Neuronal stem cell (in vitro differentiated cells): ENCODE measurements around the gene TCF7.

ENCODE experiments used
- DNase-seq: peaks from one replicate; pipeline ENCODE4 v3.0.0-alpha.2; 2013; ENCODE audit warnings: low spot score
- H2AFZ ChIP-seq: one replicate; pipeline ENCODE4 v1.6.1; 2013; ENCODE audit warnings: mild to moderate bottlenecking, low read length, inconsistent platforms
- H2AK5ac ChIP-seq: 2 replicates; pipeline ENCODE4 v1.6.1; 2013; ENCODE audit warnings: low read depth, mild to moderate bottlenecking, inconsistent platforms, low read length, moderate library complexity, mixed read lengths
- H2BK120ac ChIP-seq: 2 replicates; pipeline ENCODE4 v1.6.1; 2013; ENCODE audit warnings: low read depth, mild to moderate bottlenecking, inconsistent platforms, low read length, moderate library complexity, mixed read lengths
- H2BK12ac ChIP-seq: one replicate; pipeline ENCODE4 v1.6.1; 2013; ENCODE audit warnings: low read length, inconsistent platforms
- H2BK15ac ChIP-seq: 2 replicates; pipeline ENCODE4 v1.6.1; 2013; ENCODE audit warnings: mild to moderate bottlenecking, low read length, inconsistent platforms, mixed read lengths
- H2BK5ac ChIP-seq: one replicate; pipeline ENCODE4 v1.6.1; 2013; ENCODE audit warnings: inconsistent platforms, mild to moderate bottlenecking, low read length, moderate library complexity
- H3K14ac ChIP-seq: one replicate; pipeline ENCODE4 v1.6.1; 2013; ENCODE audit warnings: low read length, inconsistent platforms
- H3K18ac ChIP-seq: 2 replicates; pipeline ENCODE4 v1.6.1; 2013; ENCODE audit warnings: low read length, inconsistent platforms
- H3K23ac ChIP-seq: 2 replicates; pipeline ENCODE4 v1.6.1; 2013; ENCODE audit warnings: low read depth, mild to moderate bottlenecking, mixed read lengths, low read length, inconsistent platforms; ENCODE audit not compliant: poor library complexity
- H3K27ac ChIP-seq: replicated peaks from 3 replicates; pipeline ENCODE4 v1.5.1; 2013; ENCODE audit warnings: low read length, inconsistent platforms
- H3K27me3 ChIP-seq, 3 experiments: 2 replicates each; pipeline ENCODE4 v1.6.1; 2013; ENCODE audit warnings: low read length in 3 of 3, mild to moderate bottlenecking in 2 of 3, inconsistent platforms in 1 of 3, low read depth in 1 of 3, mixed read lengths in 1 of 3, moderate library complexity in 1 of 3; ENCODE audit not compliant: control insufficient read depth in 3 of 3, insufficient read depth in 3 of 3
- H3K36me3 ChIP-seq, 2 donors: replicated peaks in 1 of 2; 2 replicates each; pipeline ENCODE4 v1.6.1; 2013; ENCODE audit warnings: low read length in 2 of 2; ENCODE audit not compliant: control insufficient read depth in 2 of 2, insufficient read depth in 2 of 2
- H3K4ac ChIP-seq: 2 replicates; pipeline ENCODE4 v1.6.1; 2013; ENCODE audit warnings: inconsistent platforms, mild to moderate bottlenecking, low read length, moderate library complexity
- H3K4me1 ChIP-seq, 2 donors: 1 replicate in 1 of 2; 2 replicates in 1 of 2; pipeline ENCODE4 v1.6.1; 2013; ENCODE audit warnings: low read length in 2 of 2, low read depth in 1 of 2; ENCODE audit not compliant: control insufficient read depth in 2 of 2, insufficient read depth in 1 of 2
- H3K4me2 ChIP-seq: one replicate; pipeline ENCODE4 v1.6.1; 2013; ENCODE audit warnings: mild to moderate bottlenecking, low read length, inconsistent platforms; ENCODE audit not compliant: insufficient read depth, poor library complexity, severe bottlenecking
- H3K4me3 ChIP-seq, 2 donors: 2 replicates each; pipeline ENCODE4 v1.5.1; 2013; ENCODE audit warnings: low read length in 2 of 2, mild to moderate bottlenecking in 2 of 2, inconsistent platforms in 1 of 2, moderate library complexity in 1 of 2
- H3K79me1 ChIP-seq: one replicate; pipeline ENCODE4 v1.6.1; 2013; ENCODE audit warnings: low read depth, mild to moderate bottlenecking, inconsistent platforms, low read length, moderate library complexity
- H3K9ac ChIP-seq: one replicate; pipeline ENCODE4 v1.6.1; 2013; ENCODE audit warnings: mild to moderate bottlenecking, low read depth, low read length, inconsistent platforms; ENCODE audit not compliant: poor library complexity
- H3K9me3 ChIP-seq, 2 donors: replicated peaks in 1 of 2; 2 replicates each; pipeline versions ENCODE3 to v1.6.1; 2013; ENCODE audit warnings: low read length in 2 of 2, mild to moderate bottlenecking in 2 of 2, inconsistent platforms in 1 of 2, low read depth in 1 of 2, mixed read lengths in 1 of 2, moderate library complexity in 1 of 2; ENCODE audit not compliant: control insufficient read depth in 2 of 2, insufficient read depth in 1 of 2
- H4K8ac ChIP-seq: one replicate; pipeline ENCODE4 v1.6.1; 2013; ENCODE audit warnings: low read depth, mild to moderate bottlenecking, inconsistent platforms, low read length, moderate library complexity
- H4K91ac ChIP-seq: one replicate; pipeline ENCODE4 v1.6.1; 2013; ENCODE audit warnings: low read length, low read depth, mild to moderate bottlenecking, inconsistent platforms; ENCODE audit not compliant: poor library complexity
- WGBS, 2 donors: extraction: QIAGEN DNeasy Blood & Tissue Kit; methylation state at CpG; one replicate each; pipeline ENCODE4 v1.1.7; 2013; ENCODE audit warnings: missing lambda C conversion rate in 2 of 2, mixed read lengths in 1 of 2; ENCODE audit not compliant: insufficient read length in 2 of 2, insufficient replicate concordance in 1 of 2; ENCODE audit errors: extremely low coverage in 2 of 2; 5-methylcytosine and 5-hydroxymethylcytosine counted together

The TCF7 gene

DNA sequence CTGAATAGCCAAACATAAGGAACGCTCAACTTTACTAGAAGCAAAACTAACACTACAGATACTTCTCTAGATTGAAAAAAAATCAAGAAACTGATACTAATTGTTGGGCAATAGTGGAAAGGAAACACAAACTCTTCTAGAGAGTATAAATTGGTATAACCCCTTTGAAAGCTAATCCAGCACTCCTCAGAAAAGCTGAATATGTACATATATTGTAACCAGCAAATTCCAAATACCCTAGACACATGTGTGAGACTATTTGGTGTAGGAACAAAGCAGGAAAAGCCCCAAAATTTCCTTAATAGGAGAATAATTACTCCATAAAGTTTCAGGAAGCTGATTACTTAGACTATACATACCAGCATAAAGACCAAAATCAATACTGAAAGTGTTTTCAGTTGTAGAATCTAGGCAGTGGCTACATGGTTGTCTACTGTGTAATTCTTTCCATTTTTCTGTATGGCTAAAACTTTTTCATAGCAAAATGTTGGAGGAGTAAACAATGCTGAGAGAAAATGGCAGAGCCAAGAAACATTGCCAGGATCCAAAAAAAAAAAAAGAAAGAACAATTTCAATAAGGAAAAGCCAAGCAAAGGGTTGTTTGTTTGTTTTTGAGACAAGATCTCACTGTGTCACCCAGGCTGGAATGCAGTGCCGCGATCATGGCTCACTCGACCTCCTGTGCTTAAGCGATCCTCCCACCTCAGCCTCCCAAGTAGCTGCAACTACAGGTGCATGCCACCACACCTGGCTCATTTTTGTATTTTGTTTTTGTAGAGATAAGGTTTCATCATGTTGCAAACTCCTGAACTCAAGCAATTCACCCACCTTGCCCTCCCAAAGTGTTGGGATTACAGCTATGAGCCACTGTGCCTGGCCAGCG is 47.3 kb downstream of the TCF7 start:
- Histone ChIP-seq H3K4ac (no peak overlapping the region), H2AK5ac (no peak overlapping the region), H3K27me3 (no peaks in the 10 kb centered on the region), H2AFZ (no peak overlapping the region), H3K23ac (no peak overlapping the region), H3K14ac (no peak overlapping the region), H3K18ac (no peak overlapping the region), H3K9ac (no peak overlapping the region), H3K36me3 (peaks cover 14 to 93% of the 10 kb centered on the region in 2 donors), H3K4me3 (no peak overlapping the region), H3K4me1 (no peaks in the 10 kb centered on the region), H2BK5ac (no peak overlapping the region), H4K8ac (no peak overlapping the region), H3K27ac (no peak overlapping the region), H2BK15ac (no peak overlapping the region), H3K9me3 (peaks cover 2 to 14% of the 10 kb centered on the region in 2 donors), H4K91ac (no peak overlapping the region), H2BK12ac (no peak overlapping the region), H3K79me1 (no peaks in the 10 kb centered on the region), H2BK120ac (no peak overlapping the region), H3K4me2 (no peak overlapping the region)
- DNase-seq, result no peak
- no CpG with 5 or more reads among the region's 6 CpGs for WGBS, 2 donors

DNA sequence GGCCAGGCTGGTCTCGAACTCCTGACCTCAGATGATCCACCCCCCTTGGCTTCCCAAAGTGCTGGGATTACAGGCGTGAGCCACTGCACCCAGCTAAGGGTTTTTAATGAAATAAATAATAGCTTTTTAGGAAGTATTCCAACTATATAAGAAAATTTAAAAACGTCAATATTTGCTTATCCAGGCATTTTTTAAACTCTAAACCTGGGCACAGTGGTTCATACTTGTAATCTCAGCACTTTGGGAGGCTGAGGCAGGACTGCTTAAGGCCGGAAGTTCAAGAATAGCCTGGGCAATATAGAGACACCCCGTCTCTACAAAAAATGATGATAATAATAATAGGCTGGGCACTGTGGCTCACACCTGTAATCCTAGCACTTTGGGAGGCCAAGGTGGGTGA is 48.1 kb downstream of the TCF7 start:
- Histone ChIP-seq H2BK120ac (no peak overlapping the region), H2BK15ac (no peak overlapping the region), H3K9me3 (peaks cover 2 to 14% of the 10 kb centered on the region in 2 donors), H3K9ac (no peak overlapping the region), H2BK5ac (no peak overlapping the region), H3K36me3 (peaks cover 13 to 95% of the 10 kb centered on the region in 2 donors), H3K4me2 (no peak overlapping the region), H2BK12ac (no peak overlapping the region), H2AK5ac (no peak overlapping the region), H2AFZ (no peak overlapping the region), H3K27me3 (no peaks in the 10 kb centered on the region), H3K4ac (no peak overlapping the region), H3K14ac (no peak overlapping the region), H4K8ac (no peak overlapping the region), H3K27ac (no peak overlapping the region), H3K4me3 (no peak overlapping the region), H3K79me1 (no peaks in the 10 kb centered on the region), H4K91ac (no peak overlapping the region), H3K18ac (no peak overlapping the region), H3K23ac (no peak overlapping the region), H3K4me1 (no peaks in the 10 kb centered on the region)
- WGBS, 2 donors, result no CpG with 5 or more reads among the region's 5 CpGs
- no peak for DNase-seq

DNA sequence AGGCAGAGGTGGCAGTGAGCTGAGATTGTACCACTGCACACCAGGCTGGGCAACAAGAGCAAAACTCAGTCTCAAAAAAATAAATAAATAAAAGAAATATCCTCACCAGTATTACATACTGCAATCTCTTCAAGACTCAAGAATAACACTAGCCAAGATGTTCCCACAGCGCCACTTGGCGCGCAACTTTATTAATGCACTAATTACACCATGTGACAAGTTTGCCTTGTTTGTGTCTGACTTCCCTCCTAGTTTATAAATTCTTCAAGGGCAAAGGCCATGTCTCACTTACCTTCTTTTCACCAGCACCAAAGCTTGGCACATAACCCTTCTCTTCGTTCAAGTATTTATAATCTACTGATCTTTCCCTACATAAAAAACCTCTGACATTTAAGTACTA is 57.5 kb downstream of the TCF7 start:
- no peak overlapping the region for H2BK120ac ChIP-seq
- H3K36me3 ChIP-seq, result peaks cover 12 to 64% of the 10 kb centered on the region in 2 donors
- no peak overlapping the region for H2BK12ac ChIP-seq
- no peaks in the 10 kb centered on the region for H3K27me3 ChIP-seq
- no peak overlapping the region for H2AK5ac ChIP-seq
- no peak overlapping the region for H2BK5ac ChIP-seq
- no CpG with 5 or more reads among the region's 4 CpGs for WGBS, 2 donors
- no peak overlapping the region for H4K91ac ChIP-seq
- no peak overlapping the region for H3K27ac ChIP-seq
- H2BK15ac ChIP-seq, result no peak overlapping the region
- H3K4me1 ChIP-seq, result peaks cover 2 to 3% of the 10 kb centered on the region in 2 donors
- no peak overlapping the region for H4K8ac ChIP-seq
- H3K4me3 ChIP-seq, result no peak overlapping the region
- H2AFZ ChIP-seq, result no peak overlapping the region
- peaks cover 3% of the 10 kb centered on the region for H3K79me1 ChIP-seq
- no peak overlapping the region for H3K4ac ChIP-seq
- DNase-seq, result no peak
- no peak overlapping the region for H3K23ac ChIP-seq
- H3K9ac ChIP-seq, result no peak overlapping the region
- H3K14ac ChIP-seq, result no peak overlapping the region
- no peaks in the 10 kb centered on the region for H3K9me3 ChIP-seq
- no peak overlapping the region for H3K4me2 ChIP-seq
- no peak overlapping the region for H3K18ac ChIP-seq
